Gastroesophageal sphincter (tissue), 3 donors: ENCODE measurements around the gene ATP5MK.
"Not testable (repeated sequence)": the region's sequence is repeated elsewhere in the genome, so short reads cannot be mapped to it uniquely, and the experiment has no call there.

ENCODE experiments used
- POLR2AphosphoS5 ChIP-seq: sonication (generic); formaldehyde crosslinking; IDR thresholded peaks from one replicate; pipeline ENCODE4 v1.6.1; 2017; ENCODE audit warnings: antibody characterized with exemption
- TF ChIP-seq, protein P1 (sequence below), 4 experiments: fragments of 200-600 bp in 2 of 4; fragments of 450-650 bp in 2 of 4; sonication (generic) in 1 of 4; IDR thresholded peaks; one replicate each; pipeline ENCODE4 v1.5.1; 2017 to 2019; ENCODE audit warnings: antibody characterized with exemption in 4 of 4, mild to moderate bottlenecking in 2 of 4, moderate library complexity in 2 of 4

DNA sequence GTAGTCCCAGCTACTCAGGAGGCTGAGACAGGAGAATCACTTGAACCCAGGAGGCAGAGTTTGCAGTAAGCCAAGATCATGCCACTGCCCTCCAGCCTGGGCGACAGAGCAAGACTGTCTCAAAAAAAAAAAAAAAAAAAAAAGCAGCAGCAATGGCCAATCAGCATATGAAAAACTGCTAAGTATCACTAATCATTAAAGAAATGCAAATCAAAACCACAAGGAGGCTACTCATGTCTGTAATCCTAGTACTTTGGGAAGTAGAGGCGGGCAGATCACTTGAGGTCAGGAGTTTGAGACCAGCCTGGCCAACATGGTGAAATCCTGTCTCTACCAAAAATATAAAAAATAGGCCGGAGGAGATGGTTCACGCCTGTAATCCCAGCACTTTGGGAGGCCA lies 41.7 kb downstream of the ATP5MK start:
- not testable (repeated sequence) for TF ChIP-seq POLR2AphosphoS5
- TF ChIP-seq, protein P1, sequence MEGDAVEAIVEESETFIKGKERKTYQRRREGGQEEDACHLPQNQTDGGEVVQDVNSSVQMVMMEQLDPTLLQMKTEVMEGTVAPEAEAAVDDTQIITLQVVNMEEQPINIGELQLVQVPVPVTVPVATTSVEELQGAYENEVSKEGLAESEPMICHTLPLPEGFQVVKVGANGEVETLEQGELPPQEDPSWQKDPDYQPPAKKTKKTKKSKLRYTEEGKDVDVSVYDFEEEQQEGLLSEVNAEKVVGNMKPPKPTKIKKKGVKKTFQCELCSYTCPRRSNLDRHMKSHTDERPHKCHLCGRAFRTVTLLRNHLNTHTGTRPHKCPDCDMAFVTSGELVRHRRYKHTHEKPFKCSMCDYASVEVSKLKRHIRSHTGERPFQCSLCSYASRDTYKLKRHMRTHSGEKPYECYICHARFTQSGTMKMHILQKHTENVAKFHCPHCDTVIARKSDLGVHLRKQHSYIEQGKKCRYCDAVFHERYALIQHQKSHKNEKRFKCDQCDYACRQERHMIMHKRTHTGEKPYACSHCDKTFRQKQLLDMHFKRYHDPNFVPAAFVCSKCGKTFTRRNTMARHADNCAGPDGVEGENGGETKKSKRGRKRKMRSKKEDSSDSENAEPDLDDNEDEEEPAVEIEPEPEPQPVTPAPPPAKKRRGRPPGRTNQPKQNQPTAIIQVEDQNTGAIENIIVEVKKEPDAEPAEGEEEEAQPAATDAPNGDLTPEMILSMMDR (IDR thresholded peaks at IDR 0.05) = not testable (repeated sequence)
